Endothelial cell of umbilical vein (primary cell): ENCODE results near the gene CAMTA1. TPM values are rescaled to one million over a fixed set of nuclear protein-coding genes. Genes with fewer than 3 reads are reported as not detected.

Source experiments
- BruUV-seq: library from RNA; stranded (reverse); fragments of 400-500 nt; replicated peaks from 2 replicates; lab custom pipeline; 2021; lab: Mats Ljungman, UMichigan
- CTCF ChIA-PET: fragments of 300-600, 350-600 bp; sonication (Branson Sonifier 250); formaldehyde crosslinking; loops from one replicate; lab custom pipeline; 2021; ENCODE audit warnings: antibody characterized with exemption, inconsistent platforms; lab: Charles Lee
- POLR2A ChIA-PET: fragments of 300-600, 350-600 bp; sonication (Branson Sonifier 250); formaldehyde crosslinking; loops from one replicate; lab custom pipeline; 2021; ENCODE audit warnings: antibody characterized with exemption, inconsistent platforms; lab: Charles Lee
- DNase-seq: peaks from one replicate; pipeline ENCODE4 v3.0.0-alpha.2; 2011; ENCODE audit warnings: low read depth, low spot score
- FAIRE-seq: peaks from 2 replicates; lab custom pipeline; 2011; peaks lifted over from hg19 to GRCh38; lab: Jason Lieb, UNC
- H2AFZ ChIP-seq: 2 replicates; pipeline ENCODE4 v1.6.0; 2012; ENCODE audit warnings: low read depth, low read length, control low read depth, inconsistent platforms
- H3K27ac ChIP-seq: 2 replicates; pipeline ENCODE4 v1.5.1; 2011; ENCODE audit warnings: low read depth, mild to moderate bottlenecking, control low read depth, low read length, moderate library complexity; ENCODE audit not compliant: insufficient read depth
- H3K27me3 ChIP-seq, 2 experiments: 2 replicates each; pipeline versions ENCODE4 v1.6.0 to v1.6.1; 2011; ENCODE audit warnings: low read length in 2 of 2, mixed read lengths in 1 of 2; ENCODE audit not compliant: control insufficient read depth in 2 of 2, insufficient read depth in 2 of 2
- H3K36me3 ChIP-seq, 2 experiments: 2 replicates in 1 of 2; 3 replicates in 1 of 2; pipeline ENCODE4 v1.5.1; 2011; ENCODE audit warnings: low read length in 2 of 2, mild to moderate bottlenecking in 1 of 2, moderate library complexity in 1 of 2; ENCODE audit not compliant: control insufficient read depth in 2 of 2, insufficient read depth in 2 of 2; ENCODE audit errors: extremely low read depth in 1 of 2
- H3K4me1 ChIP-seq: 3 replicates; pipeline ENCODE4 v1.5.1; 2011; ENCODE audit warnings: mild to moderate bottlenecking, low read length; ENCODE audit not compliant: control insufficient read depth, insufficient read depth; ENCODE audit errors: extremely low read depth
- H3K4me2 ChIP-seq: 2 replicates; pipeline ENCODE4 v1.6.1; 2011; ENCODE audit warnings: low read length, control low read depth, mixed read lengths; ENCODE audit not compliant: insufficient read depth
- H3K4me3 ChIP-seq, 3 experiments: fragments of 200-600 bp in 1 of 3; sonication (generic), shearing (Covaris generic) in 1 of 3; replicated peaks in 1 of 3; 2 replicates each; pipeline ENCODE4 v1.5.1; 2011 to 2016; ENCODE audit warnings: control low read depth in 3 of 3, low read length in 3 of 3, mild to moderate bottlenecking in 2 of 3, inconsistent platforms in 1 of 3, low read depth in 1 of 3, moderate library complexity in 1 of 3; ENCODE audit not compliant: insufficient read depth in 1 of 3
- H3K79me2 ChIP-seq: 2 replicates; pipeline ENCODE4 v1.6.0; 2012; ENCODE audit warnings: low read length, inconsistent platforms; ENCODE audit not compliant: control insufficient read depth, insufficient read depth
- H3K9ac ChIP-seq: replicated peaks from 2 replicates; pipeline ENCODE3; 2011; ENCODE audit warnings: low read length, control low read depth; ENCODE audit not compliant: insufficient read depth; ENCODE audit errors: extremely low read depth
- H3K9me1 ChIP-seq: replicated peaks from 3 replicates; pipeline ENCODE4 v1.6.0; 2011; ENCODE audit warnings: mild to moderate bottlenecking, low read length; ENCODE audit not compliant: control insufficient read depth, insufficient read depth; ENCODE audit errors: extremely low read depth
- H3K9me3 ChIP-seq: replicated peaks from 2 replicates; pipeline ENCODE4 v1.5.1; 2012; ENCODE audit warnings: low read length, inconsistent platforms; ENCODE audit not compliant: control insufficient read depth, insufficient read depth
- H4K20me1 ChIP-seq: replicated peaks from 2 replicates; pipeline ENCODE3; 2011; ENCODE audit warnings: mild to moderate bottlenecking, low read length; ENCODE audit not compliant: control insufficient read depth, insufficient read depth; ENCODE audit errors: extremely low read depth
- EZH2 ChIP-seq: IDR thresholded peaks from 2 replicates; pipeline ENCODE4 v1.6.1; 2012; ENCODE audit warnings: borderline replicate concordance, low read depth, mild to moderate bottlenecking, moderate library complexity, low read length, inconsistent platforms; ENCODE audit not compliant: severe bottlenecking
- FOS ChIP-seq: IDR thresholded peaks from 2 replicates; pipeline ENCODE4 v1.6.1; 2011; ENCODE audit warnings: mild to moderate bottlenecking, low read length, moderate library complexity, borderline replicate concordance; ENCODE audit not compliant: insufficient read depth
- GATA2 ChIP-seq: IDR thresholded peaks from 2 replicates; pipeline ENCODE4 v1.7.0; 2011; ENCODE audit warnings: low read depth, mild to moderate bottlenecking, moderate library complexity, mixed read lengths, low read length; ENCODE audit not compliant: insufficient read length, insufficient read depth
- JUN ChIP-seq: IDR thresholded peaks from 2 replicates; pipeline ENCODE4 v1.6.1; 2011; ENCODE audit warnings: borderline replicate concordance, low read depth; ENCODE audit not compliant: insufficient read length, insufficient read depth
- MYC ChIP-seq: IDR thresholded peaks from one replicate; pipeline ENCODE4 v1.6.1; 2011; ENCODE audit warnings: mild to moderate bottlenecking, low read depth, low read length
- POLR2A ChIP-seq: IDR thresholded peaks from 2 replicates; pipeline ENCODE4 v1.6.1; 2012; ENCODE audit warnings: low read depth, mild to moderate bottlenecking, control low read depth, low read length
- POLR2AphosphoS5 ChIP-seq: IDR thresholded peaks from 2 replicates; pipeline ENCODE4 v1.6.1; 2012; ENCODE audit warnings: low read depth, mild to moderate bottlenecking, control low read depth, low read length, moderate library complexity; ENCODE audit not compliant: insufficient read depth
- dilution Hi-C: fragments of 300-500 bp; cut with MboI; formaldehyde crosslinking; loops from one replicate; pipeline ENCODE4 v1.15.0; 2019; ENCODE audit warnings: low sequenced_read_pairs; ENCODE audit not compliant: extremely low pct_ligation_motif_present
- intact Hi-C: fragments of 100-400 bp; cut with micrococcal nuclease; formaldehyde crosslinking; loops from one replicate; pipeline ENCODE4 v1.10.0; 2022
- polyA plus RNA-seq, 4 experiments: library from polyadenylated mRNA; depleted of rRNA in 3 of 4; stranded (reverse) in 3 of 4; unstranded in 1 of 4; fragments of >200 nt; gene quantifications; 2 replicates each; pipeline versions ENCODE4 v1.2.1 to v1.2.3, GENCODE V29; 2011 to 2012; ENCODE audit warnings: missing spikeins in 1 of 4
- total RNA-seq: library from RNA; stranded (reverse); gene quantifications from 2 replicates; pipeline ENCODE4 v1.2.3, GENCODE V29; 2021
- TF ChIP-seq, protein P1 (sequence below), 2 donors: IDR thresholded peaks; 1 replicate in 1 of 2; 2 replicates in 1 of 2; pipeline ENCODE4 v1.5.1; 2011; ENCODE audit warnings: low read length in 2 of 2, mild to moderate bottlenecking in 2 of 2, moderate library complexity in 2 of 2, control low read depth in 1 of 2, inconsistent platforms in 1 of 2, low read depth in 1 of 2; ENCODE audit not compliant: insufficient read depth in 1 of 2; ENCODE audit errors: extremely low read depth in 1 of 2
- TF ChIP-seq, protein P2 (sequence below): IDR thresholded peaks from 2 replicates; pipeline ENCODE4 v1.6.1; 2011; ENCODE audit not compliant: insufficient read depth, insufficient read length

The CAMTA1 gene
- total and polyA plus RNA-seq, 2 donors (not counting 3 experiments of a cell fraction or from before 2014, with no cell fraction given) = 50.8 to 92.7 TPM

GRCh38 chr1:7350804-7351203 is 565.5 kb downstream of the CAMTA1 start:
- Histone ChIP-seq H4K20me1 (no peaks in the 10 kb centered on the region), H3K27me3 (no peaks in the 10 kb centered on the region), H3K9me3 (no peaks in the 10 kb centered on the region), H3K4me1 (no peaks in the 10 kb centered on the region), H3K79me2 (no peaks in the 10 kb centered on the region), H3K4me2 (no peak overlapping the region), H3K4me3 (no peak overlapping the region), H3K9me1 (no peaks in the 10 kb centered on the region), H2AFZ (no peak overlapping the region), H3K9ac (no peak overlapping the region), H3K27ac (no peak overlapping the region), H3K36me3 (no peaks in the 10 kb centered on the region)
- intact Hi-C loops (no loop called here), dilution Hi-C loops (no loop called here)
- POLR2A ChIA-PET = no interaction called here
- DNase-seq = no peak
- CTCF ChIA-PET = no interaction called here
- TF ChIP-seq, protein P1, sequence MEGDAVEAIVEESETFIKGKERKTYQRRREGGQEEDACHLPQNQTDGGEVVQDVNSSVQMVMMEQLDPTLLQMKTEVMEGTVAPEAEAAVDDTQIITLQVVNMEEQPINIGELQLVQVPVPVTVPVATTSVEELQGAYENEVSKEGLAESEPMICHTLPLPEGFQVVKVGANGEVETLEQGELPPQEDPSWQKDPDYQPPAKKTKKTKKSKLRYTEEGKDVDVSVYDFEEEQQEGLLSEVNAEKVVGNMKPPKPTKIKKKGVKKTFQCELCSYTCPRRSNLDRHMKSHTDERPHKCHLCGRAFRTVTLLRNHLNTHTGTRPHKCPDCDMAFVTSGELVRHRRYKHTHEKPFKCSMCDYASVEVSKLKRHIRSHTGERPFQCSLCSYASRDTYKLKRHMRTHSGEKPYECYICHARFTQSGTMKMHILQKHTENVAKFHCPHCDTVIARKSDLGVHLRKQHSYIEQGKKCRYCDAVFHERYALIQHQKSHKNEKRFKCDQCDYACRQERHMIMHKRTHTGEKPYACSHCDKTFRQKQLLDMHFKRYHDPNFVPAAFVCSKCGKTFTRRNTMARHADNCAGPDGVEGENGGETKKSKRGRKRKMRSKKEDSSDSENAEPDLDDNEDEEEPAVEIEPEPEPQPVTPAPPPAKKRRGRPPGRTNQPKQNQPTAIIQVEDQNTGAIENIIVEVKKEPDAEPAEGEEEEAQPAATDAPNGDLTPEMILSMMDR (IDR thresholded peaks at IDR 0.05; ENCODE audit: extremely low read depth in 1 of 2, insufficient read depth in 1 of 2, low read depth in 1 of 2, low read length in 2 of 2) = no peak
- TF ChIP-seq FOS (no peak), MYC (no peak), EZH2 (no peak), JUN (no peak), GATA2 (no peak), POLR2AphosphoS5 (no peak), POLR2A (no peak)
- TF ChIP-seq, protein P2, sequence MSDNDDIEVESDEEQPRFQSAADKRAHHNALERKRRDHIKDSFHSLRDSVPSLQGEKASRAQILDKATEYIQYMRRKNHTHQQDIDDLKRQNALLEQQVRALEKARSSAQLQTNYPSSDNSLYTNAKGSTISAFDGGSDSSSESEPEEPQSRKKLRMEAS = no peak
- BruUV-seq = no TSS peak
- no peak for FAIRE-seq
